DMS53 treated with DMSO at 0.1 percent for 48 hours (cell line): ENCODE results near the gene FAM135A.
"Not testable (repeated sequence)": the region's sequence is repeated elsewhere in the genome, so short reads cannot be mapped to it uniquely, and the experiment has no call there.

Experiments used
- DNase-seq: peaks from one replicate; lab custom pipeline; 2025; ENCODE audit not compliant: unreplicated experiment; lab: John Stamatoyannopoulos, UW

FAM135A gene

DNA sequence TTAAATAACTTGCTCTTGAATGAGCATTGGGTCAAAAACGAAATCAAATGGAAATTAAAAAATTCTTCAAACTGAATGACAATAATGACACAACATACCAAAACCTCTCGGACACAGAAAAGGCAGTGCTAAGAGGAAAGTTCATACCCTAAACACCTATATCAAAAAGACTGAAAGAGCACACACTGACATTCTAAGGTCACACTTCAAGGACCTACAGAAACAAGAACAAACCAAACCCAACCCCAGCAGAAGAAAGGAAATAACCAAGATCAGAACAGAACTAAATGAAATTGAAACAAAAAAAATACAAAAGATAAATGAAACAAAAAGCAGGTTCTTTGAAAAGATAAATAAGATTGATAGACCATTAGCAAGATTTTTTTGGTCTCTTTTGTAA, 194.1 kb downstream of the FAM135A start:
- DNase-seq: not testable (repeated sequence)

DNA sequence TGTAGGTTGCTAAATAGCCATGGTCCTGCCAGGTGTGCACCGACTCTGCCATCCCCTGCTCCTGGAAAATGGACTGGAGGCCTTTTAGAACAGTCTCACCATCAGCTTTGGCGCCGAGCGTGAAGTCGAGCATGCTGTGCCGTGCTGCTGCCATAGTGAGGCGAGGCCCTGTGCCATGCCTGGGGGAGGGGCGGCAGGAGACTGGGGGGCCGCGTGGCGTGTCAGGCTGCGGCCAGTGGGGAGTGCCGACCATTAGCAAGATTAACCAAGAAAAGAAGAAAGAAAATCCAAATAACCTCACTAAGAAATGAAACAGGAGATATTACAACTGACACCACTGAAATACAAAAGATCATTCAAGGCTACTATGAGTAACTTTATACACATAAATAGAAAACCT, 195.9 kb downstream of the FAM135A start:
- not testable (repeated sequence) for DNase-seq
